DMS153 treated with DMSO at 0.1 percent for 48 hours (cell line): Measurements from ENCODE around the gene KRT9.

ENCODE experiments used
- DNase-seq: peaks from one replicate; lab custom pipeline; 2025; ENCODE audit not compliant: unreplicated experiment; lab: John Stamatoyannopoulos, UW

The KRT9 gene

GRCh38 chr17:41530062-41531048, 41.5 kb downstream of the KRT9 start:
- no peak for DNase-seq

DNA sequence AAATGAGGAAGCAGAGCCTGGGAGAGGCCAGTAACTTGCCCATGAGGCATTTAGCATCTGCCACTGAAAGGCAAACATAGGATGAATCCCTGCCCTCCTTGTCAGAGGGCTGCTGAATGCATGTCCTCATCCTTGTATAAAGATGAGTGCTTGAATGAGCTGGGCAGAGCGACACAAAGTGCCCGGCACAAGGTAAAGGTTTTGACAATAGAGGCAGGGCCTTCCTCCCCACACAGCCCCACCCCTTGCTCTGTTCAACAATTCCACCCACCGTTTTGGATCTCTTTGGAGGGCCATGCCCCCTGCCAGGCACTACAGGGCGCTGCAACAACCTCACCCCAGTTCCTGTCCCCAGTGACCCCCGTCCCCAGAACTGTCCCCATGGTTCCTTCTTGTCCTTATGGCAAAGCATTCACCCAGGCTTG, 42.4 kb downstream of the KRT9 start:
- DNase-seq = peak; percentile 81

GRCh38 chr17:41528959-41529353, 42.9 kb downstream of the KRT9 start:
- DNase-seq = peak; percentile 81

DNA sequence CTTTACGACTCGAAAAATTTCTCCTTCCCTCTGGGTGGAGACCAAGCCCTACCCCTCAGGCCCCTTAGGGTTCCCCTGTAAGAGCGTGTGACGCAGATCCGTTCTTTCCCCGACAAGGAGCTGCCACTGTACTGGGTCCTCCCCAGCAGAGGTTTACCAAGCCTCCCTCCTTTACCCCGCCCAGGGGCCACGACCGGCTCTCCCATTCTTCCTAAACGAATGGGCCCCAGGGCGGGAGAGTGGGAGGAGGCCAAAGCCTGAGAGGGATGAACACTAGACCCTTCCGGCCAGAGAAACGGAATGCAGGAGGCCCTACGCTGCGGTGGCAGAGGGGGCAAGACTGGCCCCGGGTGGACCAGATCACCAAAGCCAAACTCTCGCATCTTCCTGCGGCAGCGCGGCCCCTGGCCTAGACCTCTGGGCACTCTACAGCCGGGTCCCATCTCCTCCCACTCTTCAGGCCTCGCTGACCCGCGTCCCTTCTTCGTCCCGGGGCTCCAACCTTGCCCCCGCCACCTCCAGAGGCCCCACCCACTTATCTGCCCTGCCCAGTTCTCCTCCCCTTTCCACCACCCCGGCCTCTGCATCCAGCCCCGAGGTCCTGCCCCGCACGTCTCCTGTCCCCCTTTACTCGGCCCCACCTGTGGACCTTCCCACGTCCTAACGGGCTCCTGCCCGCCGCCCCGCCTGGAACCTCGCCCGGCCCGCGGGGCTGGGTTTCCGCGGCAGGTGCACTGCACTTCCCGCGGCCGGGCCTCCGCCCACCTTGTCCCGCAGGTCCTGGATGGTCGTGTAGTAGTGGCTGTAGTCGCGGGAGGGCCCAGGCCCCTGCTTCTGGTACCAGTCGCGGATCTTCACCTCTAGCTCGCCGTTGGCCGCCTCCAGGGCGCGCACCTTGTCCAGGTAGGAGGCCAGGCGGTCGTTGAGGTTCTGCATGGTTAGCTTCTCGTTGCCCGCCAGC, 44.5 kb downstream of the KRT9 start:
- no peak for DNase-seq

GRCh38 chr17:41524261-41524660, 47.6 kb downstream of the KRT9 start:
- no peak for DNase-seq

- DNase-seq = no peak
These were observed 48.1 kb downstream of the KRT9 start for GRCh38 chr17:41523787-41524186.

- no peak for DNase-seq
These were observed 48.6 kb downstream of the KRT9 start for GRCh38 chr17:41523225-41523593.

DNA sequence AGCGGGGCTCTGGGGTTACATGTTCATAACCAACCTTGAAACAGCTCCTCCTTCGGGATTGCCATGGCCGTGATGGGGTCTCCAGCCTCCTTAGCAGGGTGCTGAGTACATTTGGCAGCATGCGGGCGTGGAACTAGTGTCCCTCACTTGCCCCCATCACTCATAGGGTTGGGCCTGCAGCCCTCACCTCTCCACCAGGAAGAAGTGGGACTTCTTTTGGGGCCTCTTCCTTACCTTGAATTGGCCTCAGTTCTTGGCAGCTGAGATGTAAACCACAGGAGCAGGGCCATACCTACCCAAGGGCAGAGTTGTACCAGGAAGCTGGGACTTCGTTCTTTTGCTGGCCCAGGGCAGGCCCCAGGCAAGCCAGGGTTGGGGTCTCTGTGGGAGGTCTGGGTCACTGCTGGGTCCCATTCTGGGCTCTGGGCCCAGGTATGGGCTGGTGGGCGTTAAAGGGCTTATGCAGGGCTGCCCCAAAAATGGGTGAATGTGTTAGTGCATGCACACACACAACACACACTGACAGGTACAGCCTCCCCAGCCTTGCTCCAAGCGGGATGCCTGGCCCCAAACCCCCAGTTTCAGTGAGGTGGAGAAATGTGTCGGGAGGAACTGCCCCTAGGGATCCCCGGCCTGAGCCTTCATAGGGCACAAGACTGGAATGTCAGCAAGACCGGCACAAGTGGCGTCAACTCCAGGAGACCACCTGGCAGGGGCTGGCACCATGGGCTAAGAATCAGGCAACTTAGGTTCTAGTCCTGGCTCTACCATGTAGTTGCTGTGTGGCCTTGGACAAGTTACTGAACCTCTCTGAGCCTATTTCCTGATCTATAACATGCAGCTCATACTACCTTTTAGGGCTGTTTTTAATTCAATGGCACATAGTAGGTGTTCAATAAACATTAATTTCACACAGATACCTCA, 49.3 kb downstream of the KRT9 start:
- DNase-seq = no peak

- no peak for DNase-seq
These were observed 50.1 kb downstream of the KRT9 start for GRCh38 chr17:41521574-41522261.

- DNase-seq = peak; percentile 78
These were observed 50.9 kb downstream of the KRT9 start for GRCh38 chr17:41520821-41521521.

- peak; percentile 77 for DNase-seq
These were observed 52.2 kb downstream of the KRT9 start for GRCh38 chr17:41519501-41520224.

GRCh38 chr17:41518789-41519449, 52.9 kb downstream of the KRT9 start, which contains the start of gene KRT15:
Gene KRT15, minus strand, starts transcription at chr17:41518890. Its CDS starts 63 bp downstream, at chr17:41518827.
- peak; percentile 35 for DNase-seq

DNA sequence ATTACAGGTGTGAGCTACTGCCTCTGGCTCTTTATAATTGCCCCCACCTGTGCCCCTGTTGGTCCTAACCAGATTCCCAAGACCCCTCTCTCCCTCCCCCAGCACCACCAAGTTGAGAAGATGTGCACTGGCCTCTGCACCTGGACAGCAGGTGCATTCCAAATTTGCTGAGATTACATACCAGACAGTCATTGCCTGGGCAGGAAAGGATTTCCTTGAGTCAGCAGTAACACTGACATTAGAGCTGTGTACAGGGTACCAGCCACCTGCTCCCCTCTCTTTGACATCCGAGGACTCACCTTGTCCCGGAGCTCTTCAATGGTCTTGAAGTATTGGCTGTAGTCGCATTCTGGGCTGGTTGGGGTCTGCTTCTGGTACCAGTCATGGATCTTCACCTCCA, 53.8 kb downstream of the KRT9 start:
- no peak for DNase-seq

DNA sequence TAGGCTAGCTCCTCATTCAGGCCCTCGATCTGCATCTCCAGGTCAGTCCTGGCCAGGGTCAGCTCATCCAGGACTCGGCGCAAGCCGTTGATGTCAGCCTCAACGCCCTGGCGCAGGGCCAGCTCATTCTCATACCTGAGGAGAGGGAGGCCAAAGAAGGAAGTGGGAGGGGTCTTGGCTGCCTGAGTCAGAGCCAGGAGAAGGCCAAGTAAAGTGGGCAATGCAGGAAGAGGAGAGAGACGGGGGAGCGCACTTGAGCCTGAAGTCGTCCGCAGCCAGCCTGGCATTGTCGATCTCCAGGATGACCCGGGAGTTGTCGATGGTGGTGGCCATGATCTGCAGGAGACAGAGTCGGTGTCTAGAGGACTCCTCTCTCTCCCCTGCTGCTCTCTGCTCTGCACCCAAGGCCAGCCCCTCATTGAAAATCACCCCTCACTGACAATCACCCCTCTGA, 55.0 kb downstream of the KRT9 start:
- DNase-seq = no peak

DNA sequence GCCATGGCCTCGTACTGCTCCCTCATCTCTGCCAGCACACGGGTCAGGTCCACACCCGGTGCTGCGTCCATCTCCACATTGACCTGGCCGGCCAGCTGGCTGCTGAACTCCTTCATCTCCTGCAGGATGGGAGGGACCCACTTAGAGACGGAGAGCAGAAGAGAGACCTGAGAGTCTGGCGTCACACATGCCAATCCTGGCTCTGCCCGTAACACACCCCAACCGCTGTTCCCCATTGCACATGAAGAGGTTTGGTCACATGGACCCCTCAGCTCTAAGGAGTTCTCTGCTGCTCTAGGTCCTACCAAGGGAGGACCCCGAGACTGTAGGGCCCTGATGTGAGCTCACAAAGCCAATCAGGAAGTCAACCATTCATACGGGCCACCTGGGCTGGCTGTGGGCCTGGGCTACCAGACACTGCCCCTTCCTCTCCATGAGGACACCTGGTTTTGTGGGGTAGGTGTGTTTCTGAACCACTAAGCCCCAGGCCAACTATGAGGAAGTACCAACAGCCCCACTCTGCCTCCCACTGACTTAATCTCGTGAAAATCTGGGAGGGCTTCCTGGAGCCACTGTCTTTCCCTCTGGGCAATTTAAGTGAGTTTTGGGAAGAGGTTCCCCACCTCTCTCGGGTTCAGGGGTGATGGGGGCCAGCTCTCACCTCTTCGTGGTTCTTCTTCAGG, 55.6 kb downstream of the KRT9 start:
- no peak for DNase-seq
